Activated CD4-positive, alpha-beta T cell treated with anti-CD3 and anti-CD28 coated beads for 24 hours (primary cell): ENCODE results near the gene SAP30L.

ENCODE experiments used
- DNase-seq, 2 donors: peaks; one replicate each; pipeline ENCODE4 v3.0.0-alpha.2; 2020; ENCODE audit warnings: low read depth in 2 of 2

Gene SAP30L

DNA sequence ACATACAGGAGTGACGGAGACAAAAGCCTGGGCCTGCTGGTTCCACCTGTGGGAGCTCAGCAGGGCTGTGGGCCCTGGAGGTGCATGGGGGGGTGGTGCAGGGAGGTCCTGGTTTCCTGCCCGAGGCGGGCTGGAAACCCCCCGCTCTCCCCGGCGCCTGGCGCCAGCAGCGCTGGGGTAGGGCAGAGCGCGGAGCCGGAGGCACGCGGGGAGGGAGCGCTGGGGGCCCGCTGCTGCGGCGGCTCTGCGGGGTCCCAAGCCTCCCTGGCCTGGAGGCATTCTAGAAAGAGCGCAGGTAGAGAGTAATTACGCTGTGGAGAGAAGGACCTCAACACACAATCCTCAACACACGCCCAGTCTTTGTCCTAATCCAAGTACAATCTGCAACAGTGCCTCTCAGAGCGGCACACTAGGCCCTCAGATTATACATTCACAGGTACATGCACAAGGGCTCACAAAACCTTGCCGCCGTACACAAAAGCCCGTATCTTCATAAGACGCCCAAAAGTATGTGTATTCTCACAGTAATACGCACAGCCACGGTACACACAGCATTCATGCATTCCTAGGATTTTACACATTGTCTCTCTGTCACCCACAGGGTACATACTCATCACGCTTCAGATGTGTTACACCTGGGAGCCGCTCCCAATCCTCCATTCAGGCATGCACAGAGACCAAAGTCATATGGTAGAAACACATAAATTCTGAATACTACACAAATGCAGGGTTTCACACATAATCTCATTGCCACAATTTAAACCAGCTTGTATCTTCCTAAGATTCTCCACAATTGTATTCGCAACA lies 34.4 kb downstream of the SAP30L start:
- no peak for DNase-seq

DNA sequence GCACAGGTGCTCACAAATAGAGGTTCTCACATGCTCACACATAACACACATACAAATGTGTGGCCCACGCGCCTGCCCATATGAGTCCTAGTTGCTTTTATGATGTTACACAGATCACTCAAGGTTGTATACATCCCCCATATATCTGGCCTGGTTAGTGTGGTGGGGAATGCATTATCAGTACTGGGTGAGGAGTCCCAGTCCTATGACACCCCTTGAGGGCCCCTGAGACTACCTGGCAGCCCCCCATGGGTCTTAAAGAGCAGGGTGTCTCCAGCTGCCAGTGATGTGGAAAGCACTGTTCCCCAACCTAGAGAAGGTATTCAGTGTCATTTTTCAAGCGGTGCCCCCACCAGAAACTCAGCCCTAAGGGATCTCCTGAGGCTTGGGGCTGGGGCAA lies 35.0 kb downstream of the SAP30L start:
- DNase-seq = no peak

GRCh38 chr5:154481584-154482381 lies 36.0 kb downstream of the SAP30L start:
- DNase-seq = no peak

- no peak for DNase-seq
Observed at GRCh38 chr5:154482528-154483449, 37.0 kb downstream of the SAP30L start.

DNA sequence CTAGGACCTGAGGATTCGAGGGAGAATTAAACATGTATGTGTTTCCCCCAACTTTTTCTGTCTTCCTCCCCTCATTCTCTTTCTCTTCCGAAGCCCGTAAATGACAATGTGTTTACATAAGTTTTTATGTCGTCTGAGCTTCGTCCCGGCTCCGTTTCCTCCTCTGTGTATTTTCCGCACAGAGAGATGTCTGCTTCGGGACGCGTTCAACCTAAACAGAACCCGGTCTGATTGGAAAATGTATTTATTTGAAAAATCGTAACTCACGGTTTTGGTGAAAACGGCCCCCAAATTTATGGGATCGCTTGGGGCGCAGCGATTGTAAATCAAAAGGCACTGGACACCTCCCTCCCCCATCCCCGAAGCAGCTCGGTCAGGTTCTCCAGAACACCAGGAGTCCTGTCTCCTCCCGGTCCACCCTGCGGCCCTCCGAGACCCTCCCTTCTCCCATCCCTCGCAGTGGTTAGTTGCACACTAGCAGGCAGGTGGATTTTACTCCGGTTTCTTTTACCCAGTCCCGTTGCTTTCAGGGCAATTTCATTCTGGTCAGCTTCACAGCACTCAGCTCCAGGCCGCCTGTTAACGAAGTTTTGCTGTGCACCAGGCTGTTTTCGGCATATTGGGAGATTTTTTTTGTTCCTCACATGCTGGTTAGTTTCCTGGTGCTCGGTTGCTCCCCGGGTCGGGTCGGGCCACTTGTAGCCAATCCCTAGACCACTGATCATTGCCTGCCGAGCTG lies 38.0 kb downstream of the SAP30L start:
- DNase-seq = no peak

DNA sequence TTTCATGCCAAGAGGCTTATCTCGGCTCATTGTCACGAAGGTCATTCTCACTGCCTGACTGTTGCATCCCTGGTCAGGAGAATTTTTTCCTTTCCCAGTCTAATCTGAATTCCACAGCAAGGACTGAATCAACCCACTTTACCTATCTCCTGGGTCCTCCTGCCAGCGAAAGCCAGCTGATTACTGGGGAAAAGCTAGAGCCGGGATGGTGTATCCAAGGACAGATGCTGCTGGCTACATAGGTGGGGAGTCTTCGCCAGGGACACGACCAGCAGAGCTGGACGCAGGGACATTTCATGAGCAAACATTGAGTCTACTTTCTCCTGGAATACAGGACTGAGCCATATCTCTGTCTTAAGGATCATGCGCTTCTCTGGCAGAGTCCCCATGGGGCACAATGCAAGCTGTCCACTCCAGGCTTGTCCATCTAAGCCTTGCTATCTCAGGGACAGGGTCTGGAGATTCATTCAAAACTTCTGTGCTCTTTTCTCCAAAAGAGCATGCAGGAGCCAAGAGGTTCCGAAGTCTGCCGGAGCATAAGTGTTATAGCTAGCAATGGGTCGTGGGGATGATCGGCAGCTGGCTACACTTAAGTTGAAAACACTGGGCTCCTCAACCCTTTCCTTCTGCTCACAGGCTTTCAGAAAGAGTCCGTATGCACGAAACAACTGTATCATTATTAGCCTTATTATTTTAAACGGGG lies 38.7 kb downstream of the SAP30L start:
- DNase-seq = no peak

DNA sequence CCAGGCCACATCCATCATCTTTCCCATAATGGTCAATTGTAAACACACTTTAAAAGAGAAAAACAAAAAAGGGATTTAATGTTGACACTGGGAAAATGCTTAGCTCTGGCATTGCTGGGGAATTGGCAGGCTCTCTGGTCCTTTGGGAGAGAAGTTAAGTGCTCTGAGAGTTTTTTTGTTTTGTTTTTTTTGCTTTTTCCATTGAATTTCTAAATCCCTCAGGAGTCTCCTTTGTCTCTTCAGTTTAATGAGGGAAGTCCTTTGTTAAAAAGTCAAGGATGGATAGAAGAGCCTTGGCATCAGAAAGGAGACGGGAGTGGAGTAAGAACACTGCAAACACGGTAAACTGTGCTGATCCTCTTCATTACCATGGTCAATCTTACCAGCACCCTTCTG lies 39.3 kb downstream of the SAP30L start:
- no peak for DNase-seq

DNA sequence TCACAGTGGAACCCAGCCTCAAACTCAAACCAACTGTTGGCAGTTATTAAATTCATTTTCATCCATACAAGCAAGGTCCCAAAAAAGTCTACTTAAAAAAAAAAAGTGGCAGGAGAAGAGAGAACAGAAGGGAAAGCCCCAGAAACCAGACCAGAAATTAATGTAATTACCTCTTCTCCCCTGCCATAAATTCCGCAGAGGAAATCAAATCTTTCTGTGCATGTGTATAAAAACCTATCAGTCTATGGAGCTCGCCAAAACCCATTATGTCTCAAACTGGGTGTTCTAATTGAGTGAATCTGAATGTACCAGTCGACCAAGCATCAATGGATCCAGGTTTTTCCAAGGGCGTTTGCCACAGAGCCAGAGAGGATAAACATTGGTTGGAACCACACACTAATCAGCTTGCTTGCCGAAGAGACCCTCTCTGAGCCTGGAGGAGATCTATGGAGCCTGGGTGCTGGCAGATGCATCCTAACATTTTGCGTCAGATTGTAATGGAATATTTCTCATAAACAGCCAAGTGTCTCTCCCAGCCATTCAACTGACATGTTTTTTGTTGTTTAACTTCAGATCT lies 40.1 kb downstream of the SAP30L start:
- DNase-seq = no peak

DNA sequence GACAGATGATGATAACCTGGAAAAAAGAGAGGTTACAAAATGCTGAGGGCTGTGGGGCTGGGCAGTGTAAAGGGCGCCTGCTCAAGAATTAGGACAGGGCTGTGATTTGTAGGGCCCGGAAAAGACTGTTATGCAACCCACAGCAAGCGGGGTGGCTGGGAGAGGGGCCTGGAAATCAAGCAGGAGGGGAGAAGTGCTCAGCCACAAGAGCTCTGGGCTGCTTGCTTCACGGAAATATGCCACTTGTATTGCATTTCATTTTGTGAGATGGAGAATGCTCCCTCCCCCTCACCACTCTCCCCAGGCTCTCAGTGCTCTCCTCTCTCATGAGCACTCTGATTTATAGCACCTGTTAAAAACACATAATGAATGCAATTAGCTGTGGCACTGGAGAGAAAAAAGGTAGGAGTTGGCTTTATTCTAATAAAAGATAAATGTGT lies 40.6 kb downstream of the SAP30L start:
- no peak for DNase-seq

GRCh38 chr5:154487541-154487940 lies 41.7 kb downstream of the SAP30L start:
- DNase-seq = peak in 1 of 2 donors; percentile 32

DNA sequence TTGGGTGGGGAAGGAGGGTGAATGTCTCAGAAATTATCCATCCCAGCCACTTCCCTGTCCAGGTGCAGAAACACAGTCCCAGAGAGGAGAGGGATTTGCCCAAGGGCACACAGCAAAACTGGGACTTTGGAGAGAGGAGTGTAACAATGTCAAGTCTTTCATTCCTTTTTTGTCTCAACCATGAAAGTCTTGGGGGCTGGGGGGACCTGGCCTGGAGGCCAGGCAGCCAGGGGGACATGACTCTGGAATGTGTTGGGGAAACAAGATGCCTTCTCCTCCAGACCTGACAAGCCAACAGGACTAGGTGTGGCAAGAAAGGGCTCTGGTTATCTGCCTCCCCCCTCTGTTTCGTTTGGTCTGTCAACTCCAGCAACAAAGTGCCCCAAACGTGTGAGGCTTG lies 46.1 kb downstream of the SAP30L start:
- no peak for DNase-seq

DNA sequence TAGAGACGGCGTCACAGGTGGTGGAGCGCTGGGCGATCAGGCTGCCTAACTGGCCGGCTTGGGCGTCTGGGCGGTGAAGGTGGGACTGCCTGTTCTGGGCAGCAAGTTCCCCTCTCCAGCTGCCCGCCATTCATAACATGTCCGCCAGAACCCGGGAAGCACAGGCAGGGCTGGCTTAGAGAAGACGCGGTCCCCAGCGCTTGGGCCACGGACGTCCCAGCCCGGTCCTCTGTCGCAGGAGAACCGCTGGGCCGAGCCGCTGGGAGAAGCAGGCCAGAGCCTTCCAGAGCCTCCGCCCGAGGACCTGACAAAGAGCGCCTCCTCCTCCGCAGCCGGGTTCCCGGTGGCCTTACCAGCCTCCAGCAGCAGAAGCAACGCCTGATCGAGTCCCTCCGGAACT lies 47.5 kb downstream of the SAP30L start:
- no peak for DNase-seq

DNA sequence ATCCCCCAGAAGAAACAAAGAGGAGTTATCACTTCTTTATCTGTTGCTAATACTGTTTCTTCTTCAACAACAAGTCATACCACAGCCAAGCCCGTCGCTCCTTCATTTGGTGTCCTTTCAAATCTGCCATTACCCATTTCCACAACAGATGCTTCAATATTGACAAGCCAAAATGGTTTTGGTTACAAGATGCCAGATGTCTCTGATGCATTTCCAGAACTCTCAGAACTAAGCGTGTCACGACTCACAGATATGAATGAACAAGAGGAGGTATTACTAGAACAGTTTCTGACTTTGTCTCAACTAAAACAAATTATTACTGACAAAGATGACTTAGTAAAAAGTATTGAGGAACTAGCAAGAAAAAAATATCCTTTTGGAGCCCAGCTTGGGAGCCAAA lies 48.2 kb downstream of the SAP30L start:
- DNase-seq = no peak

DNA sequence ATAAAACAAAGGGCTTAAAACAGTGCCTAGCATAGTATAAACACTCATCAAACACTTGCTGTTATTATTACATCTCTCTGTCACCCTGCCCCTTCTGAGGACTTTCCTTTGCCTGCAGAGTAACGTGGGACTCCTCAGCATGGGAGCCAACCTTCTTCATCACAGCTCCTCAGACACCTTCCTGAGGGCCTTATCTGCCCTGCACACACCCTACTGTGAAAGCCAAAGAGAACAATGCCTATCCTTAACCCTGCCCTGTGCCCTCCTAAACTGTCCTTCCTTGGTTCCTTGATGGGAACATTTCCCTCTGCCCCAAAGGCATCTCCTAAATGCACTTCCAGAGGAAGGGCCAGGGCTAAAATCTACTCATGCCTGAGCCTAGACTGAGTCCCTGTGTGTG lies 52.8 kb downstream of the SAP30L start:
- no peak for DNase-seq

DNA sequence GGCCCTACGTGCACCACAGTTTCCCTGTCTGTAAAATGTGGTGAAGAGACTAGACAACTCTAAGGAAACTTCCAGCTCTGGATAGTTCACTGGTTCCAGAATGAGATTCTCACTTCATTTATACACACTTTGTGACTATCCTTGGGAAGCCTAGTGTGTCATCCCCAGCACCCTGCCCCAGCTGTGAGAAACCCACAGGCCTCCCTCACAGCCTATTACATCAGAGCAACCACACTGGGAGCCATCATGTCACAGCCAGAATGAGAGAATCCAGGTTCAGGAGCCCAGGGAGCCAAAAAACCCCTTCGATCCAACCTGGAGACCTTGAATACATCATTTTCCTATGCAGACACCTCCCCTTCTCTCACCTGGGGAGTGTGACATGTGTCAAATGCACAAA lies 53.2 kb downstream of the SAP30L start:
- no peak for DNase-seq

GRCh38 chr5:154501566-154501965 lies 55.8 kb downstream of the SAP30L start:
- no peak for DNase-seq

DNA sequence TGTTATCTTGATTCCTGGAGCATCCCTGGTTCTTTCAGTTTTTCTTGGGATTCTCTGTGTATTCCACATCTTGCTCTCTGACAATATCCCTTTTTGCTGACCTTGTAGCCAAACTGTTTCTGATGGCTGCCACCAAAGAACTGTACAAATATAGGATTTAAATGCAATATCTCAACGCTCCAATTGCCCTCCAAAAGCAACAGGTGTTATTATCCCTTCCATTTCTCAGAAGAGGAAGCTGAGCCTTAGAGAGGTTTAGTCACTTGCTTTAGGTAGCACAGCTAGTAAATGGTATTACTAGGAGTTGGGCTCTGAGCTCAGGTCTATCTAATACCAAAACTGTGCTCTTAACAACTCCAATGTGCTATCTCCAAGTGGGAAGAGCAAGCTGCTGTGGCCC lies 56.4 kb downstream of the SAP30L start:
- no peak for DNase-seq

DNA sequence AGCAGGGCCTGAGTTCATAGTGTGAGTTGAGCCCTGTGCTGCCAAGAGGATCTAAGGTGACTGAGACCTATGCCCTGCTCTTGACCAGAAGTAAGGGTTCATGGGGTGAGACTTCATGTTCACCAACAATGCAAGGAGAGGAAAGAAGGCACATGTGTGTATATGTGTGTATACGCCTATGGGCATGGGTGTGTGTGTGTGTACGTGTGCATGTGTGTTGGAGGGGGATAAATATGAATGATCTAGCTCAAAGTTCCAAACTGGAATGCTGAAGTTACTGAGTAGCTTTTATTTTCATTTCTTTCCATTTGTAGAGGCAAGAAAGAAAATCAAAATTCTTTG lies 57.9 kb downstream of the SAP30L start:
- DNase-seq = no peak

- no peak for DNase-seq
Observed at GRCh38 chr5:154505567-154505966, 59.8 kb downstream of the SAP30L start.

DNA sequence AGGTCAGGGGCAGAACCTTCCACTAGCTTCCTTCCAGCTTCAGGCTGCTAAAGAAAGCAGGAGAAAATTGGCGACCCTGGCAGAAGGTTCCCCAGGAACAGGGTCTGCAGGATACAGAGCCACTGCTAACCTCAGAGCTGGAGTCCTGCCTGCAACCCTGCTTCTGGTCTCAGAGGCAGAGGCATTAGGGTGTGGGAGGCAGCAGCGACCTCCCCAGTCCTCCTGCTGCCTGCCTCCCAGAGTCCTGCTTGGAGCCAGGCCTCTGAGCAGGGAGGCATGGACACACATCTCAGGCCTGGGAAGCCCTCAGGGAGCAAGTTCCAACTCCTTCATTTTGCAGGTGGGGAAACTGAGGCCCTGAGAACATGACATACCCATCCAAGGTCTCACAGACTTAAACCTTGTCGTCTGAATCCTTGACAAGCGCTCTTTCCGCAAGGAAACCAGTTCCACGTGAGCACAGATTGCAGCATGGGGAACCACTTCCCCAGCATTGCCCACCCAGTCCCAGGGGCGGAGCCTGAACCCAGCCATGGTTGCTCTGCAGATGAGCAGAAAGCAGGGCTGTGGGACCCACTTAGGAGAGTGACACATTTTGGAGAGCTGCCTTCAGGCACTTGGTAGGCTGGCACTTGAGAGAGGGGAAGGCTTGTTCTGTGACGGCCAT lies 60.4 kb downstream of the SAP30L start:
- no peak for DNase-seq
